ENCODE measurements around the gene TNS1. TPM values are rescaled to one million over a fixed set of nuclear protein-coding genes. Genes with fewer than 3 reads are reported as not detected.

TNS1 gene
- total and polyA plus RNA-seq, 2 experiments from 2014 or later = 16.2 to 27.6 TPM

DNA sequence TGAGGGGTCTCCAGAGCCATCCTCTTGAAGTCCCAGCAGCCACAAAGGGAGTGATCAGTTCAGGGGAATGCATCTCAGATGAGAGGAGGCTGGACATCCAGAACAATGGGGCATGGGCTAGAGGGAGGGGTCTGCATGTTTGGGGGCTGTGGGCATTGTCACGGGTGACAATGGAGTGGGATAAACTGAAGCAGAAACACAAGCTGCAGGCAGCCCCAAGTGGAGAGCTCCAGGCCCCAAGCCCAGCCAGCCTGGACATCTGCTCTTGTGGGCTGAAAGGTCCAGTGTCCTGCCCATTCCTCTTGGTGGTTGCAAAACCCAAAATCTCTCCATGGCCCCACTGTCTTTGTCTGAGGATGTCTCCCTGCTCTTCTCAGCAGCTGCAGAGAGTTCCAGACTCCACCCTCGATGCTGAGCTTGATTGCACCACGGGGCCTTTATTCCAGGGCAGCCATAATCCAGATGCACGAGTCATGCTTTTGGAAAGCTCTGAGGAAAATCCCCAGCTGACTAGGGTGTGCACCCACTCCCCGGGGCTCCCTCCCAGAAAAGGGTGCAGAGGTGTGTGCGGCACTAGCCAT is 149.4 kb downstream of the TNS1 start:
- Histone ChIP-seq H3K9me3 (ENCODE audit: low read depth) (no peaks in the 10 kb centered on the region), H3K36me3 (replicated peaks; ENCODE audit: insufficient read depth, low read depth) (no peaks in the 10 kb centered on the region), H3K4me3 (no peak overlapping the region), H4K20me1 (ENCODE audit: insufficient read depth, poor library complexity, severe bottlenecking) (peaks cover 4% of the 10 kb centered on the region), H3K9me2 (replicated peaks; ENCODE audit: insufficient read depth) (no peaks in the 10 kb centered on the region), H3K79me2 (peaks cover 23% of the 10 kb centered on the region), H2AFZ (no peak overlapping the region), H3K4me2 (no peak overlapping the region), H3K4me1 (ENCODE audit: insufficient read depth) (peaks cover 33% of the 10 kb centered on the region), H3K27me3 (no peaks in the 10 kb centered on the region), H3K27ac (no peak overlapping the region)
- peak; percentile 46 for DNase-seq (ENCODE audit: low spot score)
- WGBS (ENCODE audit: low lambda C conversion rate, missing lambda C conversion rate) = 56% methylated on average over 6 of the region's 6 CpGs
- TF ChIP-seq EZH2phosphoT487 (IDR thresholded peaks at IDR 0.05; ENCODE audit: low read depth, severe bottlenecking, unreplicated experiment) (no peak), EZH2 (IDR thresholded peaks at IDR 0.05; ENCODE audit: borderline replicate concordance) (no peak), CTCF (IDR thresholded peaks at IDR 0.05; ENCODE audit: poor library complexity) (no peak)

- Histone ChIP-seq H3K27me3 (no peaks in the 10 kb centered on the region), H3K4me2 (no peak overlapping the region), H3K4me1 (ENCODE audit: insufficient read depth) (peaks cover 28% of the 10 kb centered on the region), H3K27ac (no peak overlapping the region), H3K9me2 (replicated peaks; ENCODE audit: insufficient read depth) (no peaks in the 10 kb centered on the region), H4K20me1 (ENCODE audit: insufficient read depth, poor library complexity, severe bottlenecking) (peaks cover 4% of the 10 kb centered on the region), H3K4me3 (no peak overlapping the region), H3K79me2 (peaks cover 19% of the 10 kb centered on the region), H3K9me3 (ENCODE audit: low read depth) (no peaks in the 10 kb centered on the region), H2AFZ (no peak overlapping the region), H3K36me3 (replicated peaks; ENCODE audit: insufficient read depth, low read depth) (no peaks in the 10 kb centered on the region)
- DNase-seq (ENCODE audit: low spot score) = no peak
- TF ChIP-seq EZH2 (IDR thresholded peaks at IDR 0.05; ENCODE audit: borderline replicate concordance) = no peak
- no peak for TF ChIP-seq EZH2phosphoT487 (IDR thresholded peaks at IDR 0.05; ENCODE audit: low read depth, severe bottlenecking, unreplicated experiment)
- TF ChIP-seq CTCF (IDR thresholded peaks at IDR 0.05; ENCODE audit: poor library complexity) = no peak
- WGBS (ENCODE audit: low lambda C conversion rate, missing lambda C conversion rate) = 70% methylated on average over 9 of the region's 9 CpGs
Observed at GRCh38 chr2:217852555-217853211, 150.1 kb downstream of the TNS1 start.

- Histone ChIP-seq H3K27ac (peak overlapping the region; percentile 65), H2AFZ (no peak overlapping the region), H4K20me1 (ENCODE audit: insufficient read depth, poor library complexity, severe bottlenecking) (peaks cover 4% of the 10 kb centered on the region), H3K9me3 (ENCODE audit: low read depth) (no peaks in the 10 kb centered on the region), H3K4me2 (peak overlapping the region; percentile 62), H3K9me2 (replicated peaks; ENCODE audit: insufficient read depth) (no peaks in the 10 kb centered on the region), H3K36me3 (replicated peaks; ENCODE audit: insufficient read depth, low read depth) (no peaks in the 10 kb centered on the region), H3K27me3 (no peaks in the 10 kb centered on the region), H3K79me2 (peaks cover 9% of the 10 kb centered on the region), H3K4me3 (no peak overlapping the region), H3K4me1 (ENCODE audit: insufficient read depth) (peaks cover 22% of the 10 kb centered on the region)
- WGBS (ENCODE audit: low lambda C conversion rate, missing lambda C conversion rate) = 83% methylated on average over 2 of the region's 2 CpGs
- TF ChIP-seq EZH2phosphoT487 (IDR thresholded peaks at IDR 0.05; ENCODE audit: low read depth, severe bottlenecking, unreplicated experiment) (no peak), CTCF (IDR thresholded peaks at IDR 0.05; ENCODE audit: poor library complexity) (no peak), EZH2 (IDR thresholded peaks at IDR 0.05; ENCODE audit: borderline replicate concordance) (no peak)
- no peak for DNase-seq (ENCODE audit: low spot score)
Observed at GRCh38 chr2:217851191-217852020, 151.4 kb downstream of the TNS1 start.

Data from hepatocyte (in vitro differentiated cells).